Spleen (tissue), 7 donors: ENCODE measurements around the gene RARRES2.

Source experiments
- CTCF ChIP-seq, 11 experiments: fragments of 200-600 bp in 7 of 11; fragments of 450-650 bp in 4 of 11; sonication (generic) in 4 of 11; IDR thresholded peaks in 8 of 11; conservative IDR thresholded peaks in 3 of 11; 1 replicate in 7 of 11; 2 replicates in 4 of 11; pipeline versions ENCODE4 v1.4.0 to v1.8.0; 2016 to 2021; ENCODE audit warnings: antibody characterized with exemption in 11 of 11, inconsistent platforms in 4 of 11, mild to moderate bottlenecking in 1 of 11
- POLR2A ChIP-seq, 3 donors: fragments of 450-650 bp; IDR thresholded peaks; one replicate each; pipeline ENCODE4 v1.5.1; 2017; ENCODE audit warnings: antibody characterized with exemption in 3 of 3, mild to moderate bottlenecking in 1 of 3
- donor health status: DM: no; HTN: no; CAD: no; lungs with moderate emphysema.
- donor health status: DM: no; HTN: no; CAD: no.
- donor health status: DM: no; HTN: no; CAD: no.

DNA sequence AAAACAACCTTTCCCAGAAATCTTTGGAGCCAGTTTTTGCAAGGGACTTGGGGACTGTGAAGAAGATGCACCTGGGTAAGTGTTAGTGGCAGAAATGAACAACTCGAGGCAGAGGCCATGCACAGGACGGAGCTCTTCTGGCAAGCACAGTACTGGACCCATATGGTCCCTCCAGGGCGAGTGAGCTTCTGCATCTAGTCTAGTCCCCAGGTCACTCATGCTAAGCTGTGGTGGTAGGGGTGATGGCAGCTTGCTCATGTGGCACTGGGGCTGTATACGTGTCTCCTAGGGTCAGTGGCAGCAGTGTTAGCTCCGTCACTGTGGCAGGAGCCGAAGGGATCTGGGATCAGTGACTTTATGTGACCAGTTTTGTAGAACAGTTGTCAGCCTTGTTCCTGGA lies 27.6 kb downstream of the RARRES2 start:
- TF ChIP-seq POLR2A (IDR thresholded peaks at IDR 0.05) (no peak), CTCF (IDR thresholded peaks at IDR 0.05 in 8 of 11, conservative IDR thresholded peaks at IDR 0.05 in 3 of 11) (no peak)
